ENCODE data around the gene ABCB9. TPM values are rescaled to one million over a fixed set of nuclear protein-coding genes. Genes with fewer than 3 reads are reported as not detected.

The ABCB9 gene
- polyA plus RNA-seq, 1 donor, result 4.4 TPM

DNA sequence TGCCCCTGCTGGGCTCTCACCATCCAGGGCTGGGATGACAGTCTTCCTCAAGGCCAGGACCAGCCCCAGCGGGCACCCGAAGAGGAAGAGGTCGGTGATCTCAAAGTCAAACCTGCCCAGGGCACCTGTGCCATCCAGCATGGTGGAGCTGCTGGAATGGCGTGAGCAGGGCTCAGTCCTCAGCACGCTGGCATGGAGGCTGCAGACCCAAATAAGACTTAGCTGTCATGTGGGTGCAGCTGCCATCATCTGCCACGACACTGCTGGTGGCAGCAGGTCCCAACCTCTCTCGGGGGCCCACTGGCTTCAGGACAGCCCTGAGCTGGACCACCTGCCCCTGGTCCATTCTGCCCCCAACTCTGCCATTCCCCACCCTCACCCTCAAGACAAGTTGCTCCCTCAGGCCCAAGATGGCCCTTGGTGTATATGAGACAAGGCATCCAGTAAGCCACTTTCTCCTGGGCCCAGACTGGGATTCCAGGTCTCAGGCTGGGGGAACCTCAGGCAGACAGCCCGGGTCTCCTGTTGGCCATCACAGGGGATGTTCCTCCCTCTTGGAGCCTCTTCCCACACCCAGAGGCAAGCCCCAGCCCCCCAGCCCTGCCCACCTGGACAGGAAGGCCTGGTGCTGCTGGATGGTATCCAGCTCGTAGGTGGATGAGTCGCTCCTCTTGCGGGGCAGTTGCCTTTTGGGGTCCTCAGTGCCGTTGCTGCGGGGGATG is 28.7 kb upstream of the ABCB9 start:
- DNase-seq (ENCODE audit: low read depth), result no peak

DNA sequence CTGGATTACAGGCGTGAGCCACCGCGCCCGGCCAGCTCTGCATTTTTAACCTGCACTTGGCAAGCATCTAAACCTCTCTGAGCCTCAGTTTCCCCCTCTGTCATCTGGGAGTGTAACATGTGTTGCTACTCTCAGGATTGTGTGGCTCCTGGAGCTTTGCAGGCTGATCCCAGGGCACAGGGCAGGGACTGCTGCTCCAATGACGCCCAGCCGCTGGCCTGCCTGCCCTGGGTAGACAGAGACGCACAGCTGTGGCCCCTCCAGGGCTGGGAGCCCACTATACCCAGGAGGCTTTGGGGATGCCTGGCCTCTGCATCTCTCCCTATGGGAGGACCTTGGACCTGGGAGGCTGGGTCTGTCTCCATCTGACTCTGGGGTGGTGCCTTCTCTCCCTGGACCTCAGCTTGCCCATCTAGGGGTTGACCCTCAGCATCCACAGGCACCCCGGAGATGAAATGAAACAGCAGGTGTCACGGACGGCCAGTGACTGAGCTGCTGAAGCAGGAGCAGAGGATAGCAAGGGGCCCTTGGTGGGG is 27.9 kb upstream of the ABCB9 start:
- DNase-seq (ENCODE audit: low read depth), result no peak

DNA sequence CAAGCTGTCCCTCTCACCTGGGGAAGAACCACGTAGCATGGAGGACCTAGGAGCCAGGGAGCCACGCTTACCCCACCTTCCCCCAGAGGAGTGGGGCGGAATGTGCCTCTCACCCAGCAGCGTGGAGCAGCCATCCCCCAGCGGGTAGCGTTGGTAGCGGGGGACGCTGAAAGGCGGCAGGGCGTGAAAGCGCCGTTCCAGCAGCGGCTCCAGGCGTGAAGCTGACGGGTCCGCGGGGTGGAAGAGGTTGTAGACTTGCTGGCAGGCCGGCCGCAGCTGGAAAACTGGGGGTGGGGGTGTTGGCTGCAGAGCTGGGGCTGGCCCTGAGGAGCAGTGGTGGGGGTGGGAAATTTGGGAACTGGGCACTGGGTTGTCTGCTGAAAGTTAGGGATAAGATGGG is 26.1 kb upstream of the ABCB9 start:
- no peak for DNase-seq (ENCODE audit: low read depth)

DNA sequence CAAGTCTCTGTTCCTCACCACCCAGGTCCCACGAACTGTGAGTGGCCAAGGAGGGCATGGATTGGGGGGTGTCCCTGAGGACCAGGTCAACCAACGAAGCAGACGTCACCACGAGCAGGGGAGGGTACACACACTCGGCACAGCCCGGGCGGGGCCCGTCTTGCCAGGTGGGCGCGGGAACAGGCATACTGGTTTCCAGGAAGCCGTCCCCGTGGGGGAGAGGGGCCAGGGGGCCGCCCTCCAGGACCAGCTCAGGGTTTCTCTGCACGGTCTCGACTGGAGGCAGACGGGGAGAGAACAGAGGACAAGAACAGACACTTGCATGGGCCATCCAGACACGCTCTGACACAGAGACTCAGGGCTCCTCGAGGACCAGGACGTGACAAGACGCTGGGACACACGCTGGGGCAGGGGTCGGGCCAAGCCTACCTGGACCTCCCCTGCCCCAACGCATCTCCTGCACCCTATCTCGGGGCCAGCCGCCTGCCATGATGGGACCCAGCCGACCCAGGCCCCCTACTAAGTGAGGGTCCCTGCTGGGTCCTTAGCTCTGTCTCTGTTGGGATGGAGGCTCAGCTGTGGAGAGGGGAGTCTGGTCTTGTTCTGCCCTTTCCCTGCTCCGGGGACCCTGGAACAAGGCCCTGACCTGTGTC is 25.5 kb upstream of the ABCB9 start:
- DNase-seq (ENCODE audit: low read depth), result no peak

DNA sequence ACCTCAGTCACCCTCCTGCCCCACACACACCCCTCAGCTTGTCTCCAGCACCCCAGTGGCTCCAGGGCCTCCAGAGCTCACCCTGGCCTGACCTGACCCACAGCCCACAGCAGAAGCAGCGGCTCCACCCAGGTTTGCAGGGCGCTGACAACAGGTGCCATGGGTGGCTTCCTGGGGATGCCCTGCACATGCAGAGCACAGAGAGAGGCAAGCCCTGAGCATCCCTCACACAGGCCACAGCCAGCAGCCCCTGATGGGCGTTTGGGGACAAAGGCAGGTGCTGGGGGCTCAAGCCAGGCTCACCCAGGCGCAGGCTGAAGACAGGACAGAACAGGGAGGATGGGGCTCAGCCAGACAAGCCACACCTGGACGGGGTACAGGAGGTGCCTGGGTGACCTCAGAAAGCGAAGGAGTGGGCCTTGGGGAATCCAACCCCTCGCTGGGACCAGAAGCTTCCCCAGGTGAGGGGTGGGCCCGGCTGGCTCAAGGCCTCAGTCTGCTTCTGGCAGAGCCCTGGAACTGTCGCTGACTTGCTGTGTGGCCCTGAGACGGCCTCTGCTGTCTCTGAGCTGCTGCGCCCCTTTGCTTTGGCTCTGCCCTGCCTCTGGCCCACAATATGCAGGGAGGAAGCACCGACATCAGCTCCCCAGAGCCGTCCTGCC is 24.8 kb upstream of the ABCB9 start:
- DNase-seq (ENCODE audit: low read depth), result no peak

DNA sequence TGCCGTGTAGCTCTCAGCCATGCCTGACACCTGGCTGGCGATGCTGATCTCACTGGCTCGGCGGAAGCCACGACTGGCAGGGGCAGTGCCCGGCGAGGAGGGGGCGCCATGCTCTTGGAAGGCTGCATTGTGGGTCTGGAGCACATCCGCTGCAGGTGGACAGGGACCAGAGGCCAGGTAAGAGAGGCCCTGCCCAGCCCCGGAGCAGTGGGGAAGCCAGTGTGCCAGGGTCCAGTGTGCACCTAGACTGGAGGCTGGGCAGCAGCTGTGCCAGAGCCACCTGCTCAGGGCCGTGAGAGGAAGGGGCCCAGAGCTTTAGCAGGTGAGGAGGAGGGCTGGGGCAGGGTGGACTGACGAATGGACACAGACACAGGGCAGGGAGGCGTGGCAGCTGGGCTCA is 24.3 kb upstream of the ABCB9 start:
- DNase-seq (ENCODE audit: low read depth), result no peak

DNA sequence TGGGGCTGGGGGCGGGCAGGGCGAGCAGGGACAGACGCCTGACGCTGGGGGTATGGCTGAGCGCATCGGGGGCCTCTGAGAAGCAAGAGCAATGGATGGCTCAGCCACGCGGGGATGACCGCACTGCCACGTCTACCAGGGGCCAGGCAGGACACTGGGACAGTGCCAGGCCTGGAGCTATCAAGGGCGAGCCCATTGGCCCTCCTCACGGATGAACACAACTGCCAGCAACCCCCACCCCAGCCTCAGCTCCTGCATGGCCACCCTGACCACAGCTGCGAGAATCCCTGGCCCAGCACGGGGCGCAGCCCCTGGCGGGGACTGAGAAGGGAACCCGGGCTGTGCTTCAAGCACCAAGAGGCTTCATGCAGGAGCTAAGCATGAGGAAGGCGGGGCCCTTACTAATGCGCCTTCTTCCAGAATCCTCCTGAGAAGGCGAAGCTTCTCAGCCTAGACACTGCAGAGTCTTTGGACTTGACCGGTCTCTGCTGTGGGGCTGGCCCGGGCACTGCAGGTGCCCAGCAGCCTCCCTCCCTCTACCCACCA is 23.7 kb upstream of the ABCB9 start:
- no peak for DNase-seq (ENCODE audit: low read depth)

DNA sequence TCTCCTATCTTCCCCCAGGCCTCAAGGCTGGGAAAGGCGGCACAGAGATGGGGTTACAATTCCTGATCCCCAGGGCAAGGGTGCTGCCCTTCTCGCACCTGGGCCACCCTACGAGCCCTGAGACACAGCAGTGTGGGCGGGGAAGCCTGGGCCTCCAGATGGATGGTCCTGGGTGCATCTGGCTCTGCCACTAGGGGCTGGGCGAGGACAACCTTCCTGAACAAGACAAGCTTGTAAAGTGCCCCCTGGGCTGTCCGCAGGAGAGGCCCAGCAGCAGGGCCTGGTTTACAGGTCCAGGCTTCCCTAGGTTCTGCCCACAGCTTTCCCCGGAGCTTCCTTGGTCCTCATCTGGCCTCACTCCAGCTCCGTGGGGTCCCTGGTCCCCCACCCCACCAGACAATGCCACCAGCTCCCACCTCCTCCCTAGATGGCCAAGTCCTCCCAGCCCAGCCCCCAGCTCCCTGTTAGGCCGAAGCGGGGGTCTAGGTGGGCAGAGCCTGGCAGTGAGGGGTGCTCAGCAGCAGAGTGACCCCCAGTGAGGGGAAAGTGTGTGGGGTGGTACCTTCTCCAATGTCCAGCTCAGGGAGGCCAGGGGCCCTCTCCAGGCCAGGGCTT is 23.1 kb upstream of the ABCB9 start:
- DNase-seq (ENCODE audit: low read depth), result no peak

DNA sequence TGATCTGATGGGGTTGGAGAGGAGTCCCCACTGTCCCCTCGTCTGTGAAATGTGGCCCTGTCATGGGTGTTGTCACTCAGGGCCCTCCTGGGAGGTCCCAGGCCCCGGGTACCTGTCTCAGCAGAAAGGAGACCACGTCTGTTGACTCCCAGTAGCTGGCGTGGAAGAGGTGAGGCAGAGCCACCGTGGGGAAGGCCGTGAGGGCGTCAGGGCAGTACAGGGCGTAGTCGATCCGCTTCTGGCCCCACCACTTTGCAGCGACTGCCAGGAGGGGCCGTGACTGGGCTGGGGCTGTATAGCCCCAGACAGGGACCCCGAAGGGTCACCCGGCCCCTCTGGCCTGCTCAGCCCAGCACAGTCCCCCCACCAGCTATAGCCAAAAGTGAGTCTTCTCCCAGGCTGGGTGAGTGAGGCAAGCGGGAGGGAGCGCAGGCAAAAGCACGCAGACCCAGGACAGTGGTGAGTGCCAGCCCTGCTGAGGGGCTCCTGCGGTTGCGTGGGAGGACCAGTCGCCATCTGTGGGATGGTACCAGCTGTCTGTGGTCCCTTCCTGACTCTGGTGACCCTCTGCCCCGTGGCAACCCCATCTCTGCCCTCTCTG is 22.4 kb upstream of the ABCB9 start:
- DNase-seq (ENCODE audit: low read depth), result no peak

DNA sequence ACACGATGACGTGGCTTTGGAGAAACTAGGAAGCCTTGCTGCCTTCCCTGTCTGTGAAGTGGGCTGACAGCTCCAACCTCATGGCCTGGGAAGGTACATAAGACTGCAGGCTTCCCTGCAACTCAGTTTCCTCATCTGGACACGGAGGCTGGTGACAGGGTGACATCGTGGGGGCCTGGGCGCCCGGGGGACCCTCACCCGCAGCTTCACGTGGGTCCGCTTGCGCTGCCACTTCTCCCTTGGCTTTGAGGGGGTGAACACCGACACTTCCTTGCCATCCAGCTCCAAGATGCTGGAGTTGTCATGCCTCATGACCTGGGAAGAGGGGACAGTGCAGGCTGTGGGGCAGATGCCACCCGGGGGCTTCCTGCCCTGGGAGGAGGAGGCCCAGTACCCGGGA is 21.8 kb upstream of the ABCB9 start:
- DNase-seq (ENCODE audit: low read depth), result no peak

DNA sequence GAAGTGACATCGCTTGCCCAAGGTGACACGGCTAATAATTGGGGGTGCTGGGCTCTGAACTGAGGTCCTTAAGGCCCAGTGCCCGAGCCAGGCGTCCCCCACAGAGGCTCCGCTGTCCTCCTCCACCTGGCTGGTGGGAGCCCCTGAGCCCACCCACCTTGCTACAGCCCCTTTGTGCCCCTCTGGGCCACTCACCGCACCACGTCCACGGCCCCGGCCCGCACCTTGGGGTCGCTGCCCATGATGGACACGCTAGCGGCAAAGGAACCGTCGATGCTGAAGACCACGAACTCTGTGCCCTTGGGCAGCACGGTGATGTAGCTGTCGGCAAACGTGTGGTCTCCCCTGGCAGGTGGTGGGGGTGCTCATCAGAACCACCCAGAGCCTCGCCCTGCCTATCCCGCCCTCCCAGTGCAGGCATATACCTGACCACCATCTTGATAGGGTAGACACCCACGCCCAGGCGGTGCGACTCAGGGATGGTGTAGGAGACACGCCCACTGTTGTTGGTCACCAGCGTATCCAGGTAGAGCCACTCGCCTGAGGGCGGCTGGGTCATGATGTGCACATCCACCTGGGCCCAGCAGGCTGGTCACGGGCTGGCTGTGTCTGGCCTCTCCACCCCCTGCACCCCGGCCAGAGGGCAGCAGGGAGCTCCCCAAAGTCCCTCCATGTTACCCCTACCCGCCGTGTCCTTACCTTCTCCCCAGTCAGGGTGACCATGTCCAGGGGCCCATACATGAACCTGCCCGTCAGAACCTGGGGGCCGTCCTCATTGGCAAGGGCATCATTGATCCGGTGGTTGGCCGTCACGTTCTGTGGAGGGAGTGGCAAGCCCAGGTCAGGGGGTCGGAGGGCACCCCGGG is 21.1 kb upstream of the ABCB9 start:
- no peak for DNase-seq (ENCODE audit: low read depth)

DNA sequence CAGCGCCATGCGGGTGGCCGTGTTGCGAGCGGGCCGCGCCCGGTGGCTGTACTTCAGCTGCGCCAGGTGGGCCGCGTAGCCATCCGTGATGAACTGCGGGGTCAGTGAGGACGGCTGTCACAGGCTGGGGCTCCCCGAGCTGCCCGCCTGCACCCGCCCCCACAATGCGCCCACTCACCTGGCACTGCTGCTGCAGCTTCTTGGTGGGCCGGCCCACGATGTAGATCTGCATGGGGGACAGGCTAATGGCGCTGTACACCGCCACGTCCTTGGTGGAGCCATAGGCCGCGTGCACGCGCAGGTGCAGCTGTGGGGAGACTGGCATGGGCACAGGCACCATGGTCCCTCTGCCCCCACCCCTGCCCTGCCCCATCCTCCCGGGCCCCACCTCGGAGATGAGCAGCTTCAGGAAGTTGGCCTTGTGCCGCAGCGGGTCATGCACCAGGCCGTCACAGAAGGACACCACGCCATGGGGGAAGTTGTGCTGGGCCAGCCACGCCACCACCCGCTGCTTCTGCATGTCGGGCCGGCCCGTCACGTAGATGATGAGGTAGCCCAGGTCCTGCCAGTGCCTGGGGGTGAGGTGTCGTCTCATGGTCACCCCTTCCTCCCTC is 20.1 kb upstream of the ABCB9 start:
- DNase-seq (ENCODE audit: low read depth), result no peak

DNA sequence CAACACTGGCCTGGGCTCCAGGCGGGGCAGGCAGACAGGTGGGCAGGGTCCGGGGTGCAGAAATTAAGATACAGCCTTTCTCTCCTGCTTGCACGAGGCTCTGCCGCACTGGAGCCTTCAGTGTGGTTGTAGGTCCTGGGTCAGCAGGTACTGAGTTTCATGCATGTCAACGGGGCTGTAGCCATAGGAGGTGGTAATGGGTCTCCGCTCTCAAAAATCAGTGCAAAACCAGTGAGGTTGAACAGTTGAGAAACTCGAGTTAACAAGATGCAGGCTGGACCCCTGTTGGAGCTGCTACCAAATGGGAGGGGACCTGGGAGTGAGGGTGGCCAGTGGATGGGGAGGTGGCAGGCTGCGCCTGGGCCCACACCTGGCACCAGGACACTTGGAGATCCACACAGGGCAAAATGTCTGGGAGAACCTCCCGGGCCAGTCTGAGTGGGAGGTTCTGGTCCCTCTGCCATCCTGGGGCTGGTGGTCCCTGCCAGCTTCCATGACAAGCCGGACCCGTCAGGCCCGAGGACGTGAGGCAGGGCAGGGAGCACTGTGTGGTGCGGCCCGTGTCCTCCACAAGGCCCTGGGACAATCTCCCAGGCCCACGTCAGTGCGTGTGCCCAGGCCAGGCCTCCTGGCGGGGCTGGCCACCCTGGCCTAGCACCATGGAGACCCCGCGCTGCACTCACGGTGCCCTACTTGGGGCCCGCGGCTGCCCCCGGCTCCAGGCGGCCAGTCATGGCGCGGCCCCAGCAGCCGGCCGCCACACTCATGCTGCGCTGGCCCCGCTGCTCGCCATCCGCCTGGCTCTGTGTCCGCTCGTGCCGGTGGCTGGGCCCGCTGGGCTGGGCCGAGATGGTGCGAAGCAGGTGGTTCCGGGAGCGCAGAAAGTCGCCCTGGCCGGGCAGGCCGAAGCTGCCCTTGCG is 19.3 kb upstream of the ABCB9 start:
- no peak for DNase-seq (ENCODE audit: low read depth)

DNA sequence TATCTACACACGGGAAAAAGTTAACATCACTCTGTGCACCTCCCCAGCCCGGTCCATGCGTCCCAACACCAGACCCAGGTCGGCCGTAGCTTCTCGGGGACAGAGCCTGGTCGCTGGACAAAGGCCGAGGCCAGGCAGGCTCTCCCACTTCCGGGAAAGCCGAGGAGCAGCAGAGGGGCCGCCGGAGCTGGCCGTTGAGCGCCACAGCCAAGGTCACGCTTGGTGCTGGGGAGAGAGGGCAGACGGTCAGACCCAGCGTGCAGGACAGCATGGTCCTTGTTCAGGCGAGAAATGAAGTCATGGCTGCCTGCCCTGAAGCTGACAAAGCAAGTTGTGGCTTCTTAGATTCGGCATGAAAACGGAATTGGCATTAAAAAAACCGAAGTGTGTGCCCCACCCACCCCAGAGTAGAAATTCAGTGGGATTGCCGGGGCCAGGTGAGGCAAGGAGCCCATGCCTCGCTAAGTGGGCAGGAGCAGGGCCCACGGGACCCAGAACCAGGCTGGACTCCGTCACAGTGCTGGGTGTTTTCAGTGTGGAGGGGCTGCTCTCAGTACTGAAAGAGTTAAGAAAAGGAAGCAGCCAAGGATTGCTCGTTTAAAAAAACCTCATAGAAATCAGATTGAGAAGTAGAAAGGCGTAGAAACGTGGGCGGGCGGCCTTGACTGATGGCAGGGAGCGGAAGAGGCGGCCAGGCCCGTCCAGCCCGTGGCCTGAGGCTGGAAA is 18.5 kb upstream of the ABCB9 start:
- DNase-seq (ENCODE audit: low read depth), result no peak

DNA sequence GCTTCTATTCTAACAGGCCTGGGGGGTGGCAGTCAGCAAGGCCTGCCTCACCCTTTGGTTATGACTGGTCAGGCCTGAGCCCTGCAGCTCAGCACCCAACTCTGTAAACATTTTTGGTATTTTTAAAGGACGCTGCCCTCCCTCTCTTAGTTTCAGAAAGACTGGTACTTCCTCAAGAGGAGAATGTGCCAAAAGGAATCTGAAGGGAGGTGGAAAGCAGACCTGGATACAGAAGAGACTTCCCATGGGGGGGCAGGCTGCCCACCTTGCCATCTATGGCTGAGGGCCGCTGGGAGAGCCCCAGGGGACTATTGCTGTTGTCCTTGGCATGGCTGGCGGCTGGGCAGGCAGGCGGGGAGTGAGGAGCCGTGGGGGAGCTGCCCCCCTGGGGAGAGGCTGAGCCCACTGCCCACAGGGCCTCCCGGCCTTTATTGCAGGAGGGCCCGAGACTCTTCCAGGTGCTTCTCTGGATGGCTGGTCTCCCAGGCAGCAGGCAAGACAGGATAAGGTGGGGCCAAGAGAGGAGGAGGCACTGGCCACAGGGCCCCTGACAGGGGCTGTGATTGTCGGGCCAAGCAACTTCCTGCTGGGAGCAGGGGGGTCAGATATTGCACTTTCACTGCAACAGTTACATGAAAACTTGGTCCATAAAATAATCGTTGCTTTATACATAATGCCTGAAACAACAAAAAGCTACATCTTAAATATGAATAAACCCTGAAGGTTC is 17.7 kb upstream of the ABCB9 start:
- DNase-seq (ENCODE audit: low read depth), result no peak

DNA sequence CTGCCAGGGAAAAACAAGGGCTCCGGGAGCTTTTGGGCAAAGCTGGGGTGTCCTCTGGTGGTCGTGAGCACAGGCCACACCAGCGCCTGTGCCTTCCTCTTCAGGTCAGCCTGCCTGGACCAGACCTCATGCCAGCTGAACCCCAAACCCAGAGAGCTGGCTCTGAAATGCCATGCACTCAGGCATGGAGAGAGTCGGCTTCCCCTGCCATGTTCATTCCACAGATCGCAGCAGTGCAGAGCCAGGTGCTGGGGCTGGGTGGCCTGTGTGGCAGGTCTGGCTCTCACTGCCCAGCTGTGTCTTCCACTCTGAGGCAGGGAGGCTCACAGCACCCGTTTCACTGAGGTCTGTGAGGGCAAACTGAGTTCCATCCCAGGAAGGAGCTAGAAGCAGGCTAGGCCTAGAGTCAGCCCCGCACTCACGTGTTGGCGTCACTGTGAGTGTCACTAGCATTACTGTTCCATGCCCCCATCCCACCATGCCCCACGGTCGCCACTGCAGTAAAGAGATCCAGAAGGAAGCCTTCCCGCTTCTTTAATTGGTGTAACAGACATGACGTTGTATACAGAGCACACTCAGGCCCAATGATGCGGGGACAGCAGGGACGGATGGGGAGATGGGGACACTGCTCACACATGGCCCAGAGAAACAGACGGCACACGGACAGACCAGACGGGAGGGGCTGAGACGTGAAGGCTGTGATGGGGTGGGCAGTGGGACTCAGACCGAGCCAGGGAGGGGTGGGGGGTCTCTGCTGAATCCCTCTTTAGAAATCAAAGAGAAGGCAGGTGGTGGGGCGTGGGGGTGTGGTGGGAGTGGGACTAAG is 16.9 kb upstream of the ABCB9 start:
- no peak for DNase-seq (ENCODE audit: low read depth)

DNA sequence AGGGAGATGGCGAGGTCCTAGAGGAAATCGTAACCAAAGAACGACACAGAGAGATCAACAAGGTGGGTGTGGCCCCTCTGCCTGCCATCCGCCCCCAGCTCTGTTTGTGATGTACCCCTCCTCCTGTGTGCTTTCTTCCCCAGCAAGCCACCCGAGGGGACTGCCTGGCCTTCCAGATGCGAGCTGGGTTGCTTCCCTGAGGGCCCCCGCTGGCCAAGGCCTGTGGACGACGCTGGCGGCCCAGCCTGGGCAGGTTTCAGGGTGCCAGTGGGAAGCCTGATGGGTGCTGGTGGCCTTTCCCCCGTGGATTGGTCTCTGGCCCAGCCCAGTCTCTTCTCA is 16.2 kb upstream of the ABCB9 start:
- no peak for DNase-seq (ENCODE audit: low read depth)

All from forelimb muscle (tissue), 1 donor.